Measurements from ENCODE around the gene AOPEP.

GRCh38 chr9:94758031-94758430 lies 31.5 kb downstream of the AOPEP start:
- TF ChIP-seq CTCF (IDR thresholded peaks at IDR 0.05; ENCODE audit: low read length) (no peak), EZH2 (IDR thresholded peaks at IDR 0.05; ENCODE audit: borderline replicate concordance, low read length) (no peak)

Data from OCI-LY1 (cell line).